HepG2 (cell line): ENCODE measurements around the gene SEC61B. TPM values are rescaled to one million over a fixed set of nuclear protein-coding genes. Genes with fewer than 3 reads are reported as not detected.

Experiments used
- AKAP8 ChIP-seq: sonication (generic); formaldehyde crosslinking; IDR thresholded peaks from 2 replicates; pipeline ENCODE4 v1.5.1; 2020; ENCODE audit warnings: mild to moderate bottlenecking, missing genetic modification reagents
- ASH2L ChIP-seq: fragments of 300-600, 200-600 bp; sonication (generic); IDR thresholded peaks from 2 replicates; pipeline ENCODE4 v1.7.0; 2017; ENCODE audit warnings: low read depth, mild to moderate bottlenecking, moderate library complexity, mixed read lengths, low read length; ENCODE audit not compliant: insufficient read length
- DMTF1 ChIP-seq: sonication (generic); formaldehyde crosslinking; IDR thresholded peaks from 2 replicates; pipeline ENCODE4 v1.4.0; 2020; ENCODE audit warnings: mild to moderate bottlenecking, missing genetic modification reagents
- FOXM1 ChIP-seq: sonication (generic); formaldehyde crosslinking; IDR thresholded peaks from 2 replicates; pipeline ENCODE4 v1.5.0; 2020; ENCODE audit warnings: missing genetic modification reagents
- GPN1 ChIP-seq: sonication (generic); formaldehyde crosslinking; IDR thresholded peaks from 2 replicates; pipeline ENCODE4 v1.5.1; 2020; ENCODE audit warnings: missing genetic modification reagents, borderline replicate concordance
- HNF4A ChIP-seq: sonication (generic); formaldehyde crosslinking; IDR thresholded peaks from 2 replicates; pipeline ENCODE4 v1.4.0; 2020; ENCODE audit warnings: missing genetic modification reagents
- KLF13 ChIP-seq: sonication (generic); formaldehyde crosslinking; IDR thresholded peaks from 2 replicates; pipeline ENCODE4 v1.4.0; 2020; ENCODE audit warnings: mild to moderate bottlenecking, missing genetic modification reagents
- MBNL3 ChIP-seq: fragments of 250-450 bp; sonication (Bioruptor Pico); conservative IDR thresholded peaks from 2 replicates; pipeline ENCODE4 v1.8.0; 2022; ENCODE audit warnings: mild to moderate bottlenecking, inconsistent platforms
- MXD1 ChIP-seq: sonication (generic); formaldehyde crosslinking; IDR thresholded peaks from 2 replicates; pipeline ENCODE4 v1.4.0; 2020; ENCODE audit warnings: mild to moderate bottlenecking, missing genetic modification reagents
- NCOA5 ChIP-seq: sonication (generic); formaldehyde crosslinking; IDR thresholded peaks from 2 replicates; pipeline ENCODE4 v1.4.0; 2020; ENCODE audit warnings: missing genetic modification reagents
- POLR2G ChIP-seq: fragments of 200-400 bp; formaldehyde crosslinking; IDR thresholded peaks from 2 replicates; pipeline ENCODE4 v1.6.1; 2018; ENCODE audit warnings: mild to moderate bottlenecking, low read depth, low read length, moderate library complexity
- SIN3A ChIP-seq: IDR thresholded peaks from 2 replicates; pipeline ENCODE4 v1.6.1; 2011; ENCODE audit warnings: low read depth, mild to moderate bottlenecking, control low read depth, low read length, borderline replicate concordance
- SIX1 ChIP-seq: sonication (generic); formaldehyde crosslinking; IDR thresholded peaks from 2 replicates; pipeline ENCODE4 v1.4.0; 2020; ENCODE audit warnings: missing genetic modification reagents, borderline replicate concordance
- TARDBP ChIP-seq: sonication (generic); formaldehyde crosslinking; IDR thresholded peaks from 2 replicates; pipeline ENCODE4 v1.8.0; 2022; ENCODE audit warnings: mild to moderate bottlenecking, missing genetic modification reagents
- TCF12 ChIP-seq, 2 experiments: fragments of 450-650 bp in 1 of 2; sonication (generic) in 1 of 2; formaldehyde crosslinking in 1 of 2; IDR thresholded peaks; 2 replicates each; pipeline versions ENCODE4 v1.6.1 to v1.8.0; 2017 to 2022; ENCODE audit warnings: antibody characterized with exemption in 1 of 2, mild to moderate bottlenecking in 1 of 2, missing genetic modification reagents in 1 of 2, moderate library complexity in 1 of 2
- TRIM22 ChIP-seq: fragments of 450-650 bp; IDR thresholded peaks from 2 replicates; pipeline ENCODE4 v1.6.1; 2017
- ZBTB34 ChIP-seq: sonication (generic); formaldehyde crosslinking; IDR thresholded peaks from 2 replicates; pipeline ENCODE4 v1.8.0; 2022; ENCODE audit warnings: mild to moderate bottlenecking, missing genetic modification reagents
- ZC3H4 ChIP-seq: sonication (generic); formaldehyde crosslinking; IDR thresholded peaks from 2 replicates; pipeline ENCODE4 v1.4.0; 2020; ENCODE audit warnings: missing genetic modification reagents, borderline replicate concordance
- ZNF260 ChIP-seq: sonication (generic); formaldehyde crosslinking; IDR thresholded peaks from 2 replicates; pipeline ENCODE4 v1.4.0; 2020; ENCODE audit warnings: missing genetic modification reagents, low read depth, mild to moderate bottlenecking, borderline replicate concordance
- ZNF562 ChIP-seq: sonication (generic); formaldehyde crosslinking; IDR thresholded peaks from 2 replicates; pipeline ENCODE4 v1.8.0; 2022; ENCODE audit warnings: missing genetic modification reagents, borderline replicate concordance
- ZNF576 ChIP-seq: sonication (generic); formaldehyde crosslinking; IDR thresholded peaks from 2 replicates; pipeline ENCODE4 v1.4.0; 2020; ENCODE audit warnings: mild to moderate bottlenecking, missing genetic modification reagents
- ZNF781 ChIP-seq: sonication (generic); formaldehyde crosslinking; IDR thresholded peaks from 2 replicates; pipeline ENCODE4 v1.5.1; 2020; ENCODE audit warnings: borderline replicate concordance, mild to moderate bottlenecking, missing genetic modification reagents; ENCODE audit errors: not compliant biosample characterization
- ZNF790 ChIP-seq: sonication (generic); formaldehyde crosslinking; IDR thresholded peaks from 2 replicates; pipeline ENCODE4 v1.8.0; 2022; ENCODE audit warnings: missing genetic modification reagents, mild to moderate bottlenecking, borderline replicate concordance
- ZNF816 ChIP-seq: sonication (generic); formaldehyde crosslinking; IDR thresholded peaks from 2 replicates; pipeline ENCODE4 v1.8.0; 2022; ENCODE audit warnings: missing genetic modification reagents, mild to moderate bottlenecking, borderline replicate concordance
- polyA plus RNA-seq, 8 experiments: library from polyadenylated mRNA; depleted of rRNA in 3 of 8; stranded (reverse) in 7 of 8; unstranded in 1 of 8; fragments of >200 nt; fragmentation: Illumina TruSeq in 4 of 8; extraction: Trizol in 4 of 8; gene quantifications; 2 replicates each; pipeline versions ENCODE4 v1.2.1 to v1.2.3, GENCODE V29; 2011 to 2016; ENCODE audit warnings: low read depth in 4 of 8, missing spikeins in 1 of 8, mixed read lengths in 1 of 8; ENCODE audit not compliant: insufficient read depth in 1 of 8
- total RNA-seq, 5 experiments: library from RNA; depleted of rRNA; stranded (reverse); fragments of >200 nt; fragmentation: Illumina TruSeq; extraction: Trizol; gene quantifications; 2 replicates each; pipeline ENCODE4 v1.2.3, GENCODE V29; 2016; ENCODE audit warnings: low read depth in 1 of 5

SEC61B gene
- total and polyA plus RNA-seq, 2 of the 13 experiments (the other 11 are each of a cell fraction or from before 2014, with no cell fraction given), result 191 to 368 TPM

GRCh38 chr9:99184475-99185347, 37.4 kb upstream of the SEC61B start (continued):
- TF ChIP-seq ZNF576 (no peak), TARDBP (CRISPR knock-in tag) (no peak), FOXM1 (CRISPR knock-in tag) (no peak), POLR2G (no peak), ZNF562 (CRISPR knock-in tag) (no peak), TRIM22 (no peak), SIX1 (CRISPR knock-in tag) (no peak), ZNF260 (no peak), ZC3H4 (CRISPR knock-in tag) (no peak), ZNF790 (CRISPR knock-in tag) (no peak), HNF4A (CRISPR knock-in tag) (0 out of 2 replicates have a peak, but pooled peaks have one; percentile 18), DMTF1 (CRISPR knock-in tag) (no peak), ZNF816 (CRISPR knock-in tag) (no peak), MBNL3 (CRISPR knock-in tag) (no peak), MXD1 (no peak), AKAP8 (no peak), GPN1 (no peak), ZNF781 (CRISPR knock-in tag) (peak; percentile 31), TCF12 (IDR thresholded peaks at IDR 0.05) (no peak), TCF12 (CRISPR knock-in tag; IDR thresholded peaks at IDR 0.05) (no peak), SIN3A (no peak), NCOA5 (CRISPR knock-in tag) (no peak), KLF13 (CRISPR knock-in tag) (no peak), ZBTB34 (CRISPR knock-in tag) (no peak), ASH2L (no peak)
